Keratinocyte (primary cell): ENCODE data around the gene SLC29A1.

Experiments
- EZH2 ChIP-seq: IDR thresholded peaks from one replicate; pipeline ENCODE4 v1.6.1; 2012; ENCODE audit warnings: inconsistent platforms, mild to moderate bottlenecking, low read length, moderate library complexity
- TF ChIP-seq, protein P1 (sequence below), 3 experiments: IDR thresholded peaks in 1 of 3; conservative IDR thresholded peaks in 1 of 3; optimal IDR thresholded peaks in 1 of 3; 2 replicates in 2 of 3; 3 replicates in 1 of 3; pipeline versions ENCODE3 to v1.5.1; 2011; ENCODE audit warnings: low read length in 3 of 3, mild to moderate bottlenecking in 3 of 3, moderate library complexity in 2 of 3, control low read depth in 1 of 3, inconsistent platforms in 1 of 3; ENCODE audit not compliant: insufficient read depth in 2 of 3; ENCODE audit errors: extremely low read depth in 1 of 3

DNA sequence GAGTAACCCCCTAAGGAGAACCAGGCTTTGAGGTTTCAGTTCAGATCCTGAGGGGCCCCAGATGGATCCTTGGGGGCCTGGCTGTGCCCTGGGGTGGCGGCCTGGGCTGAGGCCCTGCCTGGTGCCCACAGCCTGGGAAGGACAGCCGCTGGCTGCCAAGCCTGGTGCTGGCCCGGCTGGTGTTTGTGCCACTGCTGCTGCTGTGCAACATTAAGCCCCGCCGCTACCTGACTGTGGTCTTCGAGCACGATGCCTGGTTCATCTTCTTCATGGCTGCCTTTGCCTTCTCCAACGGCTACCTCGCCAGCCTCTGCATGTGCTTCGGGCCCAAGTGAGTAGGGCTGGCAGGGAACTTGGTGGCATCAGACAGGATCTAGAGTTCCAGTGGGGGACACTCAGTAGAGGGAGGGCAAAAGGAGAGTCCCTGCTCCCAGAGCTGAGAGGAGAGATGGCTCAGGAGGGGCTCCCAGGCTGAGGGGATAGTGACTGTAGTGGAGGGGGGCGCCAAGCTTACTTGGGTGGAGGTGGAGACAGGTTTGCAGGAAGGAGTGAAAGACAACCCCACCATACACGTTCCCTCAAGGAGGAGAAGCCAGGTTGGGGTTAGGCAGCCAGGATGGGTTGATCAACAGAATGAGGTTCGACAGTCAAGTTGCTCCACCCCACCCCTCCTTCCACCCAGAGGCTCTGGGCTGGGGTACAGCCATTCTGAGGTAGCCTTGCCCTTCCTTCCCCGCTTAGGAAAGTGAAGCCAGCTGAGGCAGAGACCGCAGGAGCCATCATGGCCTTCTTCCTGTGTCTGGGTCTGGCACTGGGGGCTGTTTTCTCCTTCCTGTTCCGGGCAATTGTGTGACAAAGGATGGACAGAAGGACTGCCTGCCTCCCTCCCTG, 9.5 kb downstream of the SLC29A1 start:
- TF ChIP-seq, protein P1, sequence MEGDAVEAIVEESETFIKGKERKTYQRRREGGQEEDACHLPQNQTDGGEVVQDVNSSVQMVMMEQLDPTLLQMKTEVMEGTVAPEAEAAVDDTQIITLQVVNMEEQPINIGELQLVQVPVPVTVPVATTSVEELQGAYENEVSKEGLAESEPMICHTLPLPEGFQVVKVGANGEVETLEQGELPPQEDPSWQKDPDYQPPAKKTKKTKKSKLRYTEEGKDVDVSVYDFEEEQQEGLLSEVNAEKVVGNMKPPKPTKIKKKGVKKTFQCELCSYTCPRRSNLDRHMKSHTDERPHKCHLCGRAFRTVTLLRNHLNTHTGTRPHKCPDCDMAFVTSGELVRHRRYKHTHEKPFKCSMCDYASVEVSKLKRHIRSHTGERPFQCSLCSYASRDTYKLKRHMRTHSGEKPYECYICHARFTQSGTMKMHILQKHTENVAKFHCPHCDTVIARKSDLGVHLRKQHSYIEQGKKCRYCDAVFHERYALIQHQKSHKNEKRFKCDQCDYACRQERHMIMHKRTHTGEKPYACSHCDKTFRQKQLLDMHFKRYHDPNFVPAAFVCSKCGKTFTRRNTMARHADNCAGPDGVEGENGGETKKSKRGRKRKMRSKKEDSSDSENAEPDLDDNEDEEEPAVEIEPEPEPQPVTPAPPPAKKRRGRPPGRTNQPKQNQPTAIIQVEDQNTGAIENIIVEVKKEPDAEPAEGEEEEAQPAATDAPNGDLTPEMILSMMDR (optimal IDR thresholded peaks at IDR 0.05 in 1 of 3, IDR thresholded peaks at IDR 0.05 in 1 of 3, conservative IDR thresholded peaks at IDR 0.05 in 1 of 3; ENCODE audit: extremely low read depth in 1 of 3, insufficient read depth in 2 of 3, low read length in 3 of 3), result no peak
- TF ChIP-seq EZH2, result no peak
